Upper lobe of left lung (tissue), 4 donors: ENCODE measurements around the gene MN1.

Experiments
- POLR2A ChIP-seq, 4 donors: fragments of 450-650 bp; IDR thresholded peaks; one replicate each; pipeline ENCODE4 v1.5.1; 2016 to 2017; ENCODE audit warnings: antibody characterized with exemption in 4 of 4, mild to moderate bottlenecking in 2 of 4
- TF ChIP-seq, protein P1 (sequence below), 6 experiments: fragments of 450-650 bp in 4 of 6; fragments of 200-600 bp in 2 of 6; sonication (generic) in 2 of 6; IDR thresholded peaks; one replicate each; pipeline ENCODE4 v1.5.1; 2016 to 2019; ENCODE audit warnings: antibody characterized with exemption in 6 of 6

- TF ChIP-seq, protein P1, sequence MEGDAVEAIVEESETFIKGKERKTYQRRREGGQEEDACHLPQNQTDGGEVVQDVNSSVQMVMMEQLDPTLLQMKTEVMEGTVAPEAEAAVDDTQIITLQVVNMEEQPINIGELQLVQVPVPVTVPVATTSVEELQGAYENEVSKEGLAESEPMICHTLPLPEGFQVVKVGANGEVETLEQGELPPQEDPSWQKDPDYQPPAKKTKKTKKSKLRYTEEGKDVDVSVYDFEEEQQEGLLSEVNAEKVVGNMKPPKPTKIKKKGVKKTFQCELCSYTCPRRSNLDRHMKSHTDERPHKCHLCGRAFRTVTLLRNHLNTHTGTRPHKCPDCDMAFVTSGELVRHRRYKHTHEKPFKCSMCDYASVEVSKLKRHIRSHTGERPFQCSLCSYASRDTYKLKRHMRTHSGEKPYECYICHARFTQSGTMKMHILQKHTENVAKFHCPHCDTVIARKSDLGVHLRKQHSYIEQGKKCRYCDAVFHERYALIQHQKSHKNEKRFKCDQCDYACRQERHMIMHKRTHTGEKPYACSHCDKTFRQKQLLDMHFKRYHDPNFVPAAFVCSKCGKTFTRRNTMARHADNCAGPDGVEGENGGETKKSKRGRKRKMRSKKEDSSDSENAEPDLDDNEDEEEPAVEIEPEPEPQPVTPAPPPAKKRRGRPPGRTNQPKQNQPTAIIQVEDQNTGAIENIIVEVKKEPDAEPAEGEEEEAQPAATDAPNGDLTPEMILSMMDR (IDR thresholded peaks at IDR 0.05): no peak
- TF ChIP-seq POLR2A (IDR thresholded peaks at IDR 0.05): no peak
Observed at GRCh38 chr22:27794226-27794625, 7.3 kb downstream of the MN1 start.
